Hematopoietic multipotent progenitor cell treated with erythropoietin and hydrocortisone succinate and interleukin-3 and kit ligand, for 4 days (in vitro differentiated cells): ENCODE measurements around the gene PMFBP1.
A peak's percentile ranks its signal among the peaks of the same experiment; 100 is the strongest.

Experiments
- DNase-seq: peaks from one replicate; pipeline ENCODE4 v3.0.0-alpha.2; 2015

Gene PMFBP1, protein sequence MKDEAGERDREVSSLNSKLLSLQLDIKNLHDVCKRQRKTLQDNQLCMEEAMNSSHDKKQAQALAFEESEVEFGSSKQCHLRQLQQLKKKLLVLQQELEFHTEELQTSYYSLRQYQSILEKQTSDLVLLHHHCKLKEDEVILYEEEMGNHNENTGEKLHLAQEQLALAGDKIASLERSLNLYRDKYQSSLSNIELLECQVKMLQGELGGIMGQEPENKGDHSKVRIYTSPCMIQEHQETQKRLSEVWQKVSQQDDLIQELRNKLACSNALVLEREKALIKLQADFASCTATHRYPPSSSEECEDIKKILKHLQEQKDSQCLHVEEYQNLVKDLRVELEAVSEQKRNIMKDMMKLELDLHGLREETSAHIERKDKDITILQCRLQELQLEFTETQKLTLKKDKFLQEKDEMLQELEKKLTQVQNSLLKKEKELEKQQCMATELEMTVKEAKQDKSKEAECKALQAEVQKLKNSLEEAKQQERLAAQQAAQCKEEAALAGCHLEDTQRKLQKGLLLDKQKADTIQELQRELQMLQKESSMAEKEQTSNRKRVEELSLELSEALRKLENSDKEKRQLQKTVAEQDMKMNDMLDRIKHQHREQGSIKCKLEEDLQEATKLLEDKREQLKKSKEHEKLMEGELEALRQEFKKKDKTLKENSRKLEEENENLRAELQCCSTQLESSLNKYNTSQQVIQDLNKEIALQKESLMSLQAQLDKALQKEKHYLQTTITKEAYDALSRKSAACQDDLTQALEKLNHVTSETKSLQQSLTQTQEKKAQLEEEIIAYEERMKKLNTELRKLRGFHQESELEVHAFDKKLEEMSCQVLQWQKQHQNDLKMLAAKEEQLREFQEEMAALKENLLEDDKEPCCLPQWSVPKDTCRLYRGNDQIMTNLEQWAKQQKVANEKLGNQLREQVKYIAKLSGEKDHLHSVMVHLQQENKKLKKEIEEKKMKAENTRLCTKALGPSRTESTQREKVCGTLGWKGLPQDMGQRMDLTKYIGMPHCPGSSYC

DNA sequence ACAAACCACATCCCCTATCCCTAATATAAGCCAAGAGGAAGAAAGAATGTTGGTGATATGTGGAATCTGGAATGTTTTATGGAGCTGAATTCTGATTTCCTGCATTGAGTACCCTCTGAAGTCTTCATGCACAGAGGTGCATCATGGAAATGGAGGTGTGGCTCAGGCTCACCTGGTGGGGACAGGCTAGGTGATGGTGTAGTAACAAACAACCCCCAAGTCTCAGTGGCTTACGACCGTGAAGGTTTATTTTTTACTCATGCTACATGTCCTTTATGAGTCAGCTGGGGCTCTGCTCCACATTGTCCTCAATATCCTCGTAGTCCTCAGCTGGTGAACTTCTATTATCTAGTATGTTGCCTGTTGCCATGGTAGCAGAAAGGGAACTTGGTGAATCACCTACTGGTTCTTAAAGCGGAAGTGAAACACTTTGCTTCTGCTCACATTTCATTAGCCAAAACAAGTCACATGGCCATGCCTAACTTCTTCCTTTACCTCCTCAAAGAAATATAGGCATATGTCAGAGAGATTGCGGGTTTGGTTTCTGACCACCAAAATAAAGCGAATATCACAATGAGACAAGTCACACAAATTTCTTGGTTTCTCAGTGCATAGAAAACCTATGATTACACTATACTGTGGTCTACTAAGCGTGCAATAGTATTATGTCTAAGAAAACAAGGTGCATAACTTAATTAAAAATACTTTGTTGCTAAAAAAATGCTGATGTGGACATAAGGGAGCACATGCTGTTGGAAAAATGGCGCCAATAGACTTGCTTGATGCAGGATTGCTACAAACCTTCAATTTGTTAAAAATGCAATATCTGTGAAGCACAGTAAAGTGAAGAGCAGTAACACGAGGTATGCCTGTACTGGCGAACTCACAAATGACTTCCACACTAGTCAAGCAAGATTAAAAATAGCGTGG is at the start of gene PMFBP1:
PMFBP1 (minus strand) TSS at position 51 of the 930 bp plus-strand sequence. CDS start 947 bp downstream, outside the sequence.
- peak; percentile 83 for DNase-seq

DNA sequence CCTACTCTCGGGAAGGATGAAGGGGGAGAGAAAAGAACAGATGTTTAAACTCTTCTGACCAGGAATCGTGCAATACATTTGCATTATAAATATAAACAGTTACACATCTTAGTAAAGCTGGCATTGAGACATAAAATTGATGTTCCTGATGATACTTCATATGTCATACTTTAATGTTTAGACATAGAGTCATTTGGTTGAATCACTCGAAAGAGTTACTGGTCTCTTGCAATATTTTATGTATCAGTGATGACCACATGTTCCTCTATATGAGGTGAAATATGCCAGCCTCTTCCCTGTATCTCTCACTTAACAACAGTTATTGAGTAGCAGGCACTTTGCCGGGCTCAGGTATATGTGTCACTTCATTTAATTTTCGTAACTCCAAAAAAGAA is 49.7 kb upstream of the PMFBP1 start:
- DNase-seq = no peak

DNA sequence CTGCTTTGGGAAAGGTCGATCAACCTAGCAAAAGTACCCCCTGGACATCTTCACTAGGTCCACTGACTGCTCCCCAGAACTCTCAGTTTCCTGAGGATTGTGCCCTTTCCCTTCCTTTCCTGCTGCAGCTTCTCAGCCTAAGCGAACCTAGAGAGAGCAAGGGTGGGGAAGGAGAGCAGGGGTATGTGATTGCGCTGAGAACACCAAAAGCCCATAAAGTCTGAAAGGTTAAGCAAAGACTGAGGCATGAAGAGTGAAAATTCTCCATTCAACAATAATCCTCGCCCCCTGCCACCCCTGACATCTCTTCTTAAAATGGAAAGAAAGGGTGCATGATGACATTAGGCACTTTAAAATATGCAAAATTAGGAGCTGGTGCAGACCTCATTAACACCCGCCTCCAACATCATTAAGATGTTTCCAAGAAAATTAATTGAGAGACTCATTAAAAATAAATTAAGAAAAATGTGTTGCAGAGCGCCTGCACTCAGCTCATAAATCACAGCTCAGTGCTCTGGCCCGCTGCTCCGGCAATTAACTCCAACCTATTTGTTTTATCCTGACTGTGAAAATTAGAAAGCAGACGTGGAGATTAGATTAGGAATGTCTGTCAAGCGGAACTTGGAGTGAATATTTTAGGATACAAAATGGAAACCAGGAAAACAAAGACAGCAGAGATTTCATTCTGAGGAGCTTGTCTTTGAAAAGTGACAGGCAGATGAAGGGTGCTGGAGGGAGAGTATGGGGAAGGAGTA is 49.1 kb upstream of the PMFBP1 start:
- DNase-seq = no peak

DNA sequence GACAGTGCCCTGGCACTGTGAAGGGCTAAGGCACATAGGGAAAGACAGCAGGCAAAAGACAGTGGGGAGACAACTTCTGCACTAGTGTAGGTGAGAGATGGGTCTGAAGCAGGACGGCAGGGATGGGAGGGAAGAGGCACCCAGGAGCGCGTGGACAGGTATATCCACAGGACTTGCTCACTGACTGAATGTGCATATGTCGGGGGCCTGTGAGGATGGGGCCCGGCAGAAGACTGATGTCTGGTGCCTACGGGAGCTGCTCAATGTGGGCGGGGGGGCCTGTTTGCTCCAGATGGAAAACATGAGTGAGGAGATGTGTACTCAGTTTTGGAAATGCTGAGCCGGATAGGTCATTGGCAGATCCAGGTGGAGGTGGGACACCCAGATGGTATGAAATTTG is 47.3 kb upstream of the PMFBP1 start:
- no peak for DNase-seq

DNA sequence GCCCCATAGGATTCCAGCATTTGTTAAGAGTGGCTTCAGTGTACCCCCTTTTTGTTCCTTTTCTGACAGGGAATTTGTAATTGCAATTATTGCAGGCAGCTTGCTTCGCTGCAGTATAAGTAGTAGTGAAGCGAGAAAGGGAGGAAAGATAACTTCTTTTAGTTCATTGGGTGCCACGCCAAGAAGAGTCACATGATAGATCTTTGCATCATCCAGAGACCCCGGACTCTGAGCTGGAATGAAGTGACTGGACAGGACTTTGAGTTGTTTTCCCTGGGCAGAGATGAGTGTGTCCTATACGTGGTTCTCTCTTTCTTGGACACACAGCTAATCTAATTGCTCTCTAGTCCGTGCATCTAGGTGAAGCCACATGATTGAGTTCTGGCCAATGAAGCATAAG is 44.8 kb upstream of the PMFBP1 start:
- no peak for DNase-seq

DNA sequence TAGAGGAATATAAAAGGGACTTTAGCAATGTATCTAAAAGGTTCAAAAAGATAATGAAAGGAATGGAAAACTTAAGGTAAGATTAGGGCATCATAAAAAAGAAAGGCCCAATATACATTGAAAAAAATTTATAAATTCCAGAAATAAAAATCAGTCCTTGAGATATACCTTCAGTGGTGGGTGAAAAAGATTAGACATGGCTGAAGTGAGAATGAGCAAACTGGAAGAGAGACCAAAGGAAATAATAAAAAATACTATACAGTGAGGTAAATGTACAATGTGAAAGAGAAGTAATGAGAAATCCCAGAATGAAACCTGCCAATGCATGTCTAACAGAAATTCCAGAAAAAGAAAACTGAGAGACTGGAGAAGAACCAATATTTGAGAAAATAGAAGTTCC is 42.9 kb upstream of the PMFBP1 start:
- DNase-seq = no peak

DNA sequence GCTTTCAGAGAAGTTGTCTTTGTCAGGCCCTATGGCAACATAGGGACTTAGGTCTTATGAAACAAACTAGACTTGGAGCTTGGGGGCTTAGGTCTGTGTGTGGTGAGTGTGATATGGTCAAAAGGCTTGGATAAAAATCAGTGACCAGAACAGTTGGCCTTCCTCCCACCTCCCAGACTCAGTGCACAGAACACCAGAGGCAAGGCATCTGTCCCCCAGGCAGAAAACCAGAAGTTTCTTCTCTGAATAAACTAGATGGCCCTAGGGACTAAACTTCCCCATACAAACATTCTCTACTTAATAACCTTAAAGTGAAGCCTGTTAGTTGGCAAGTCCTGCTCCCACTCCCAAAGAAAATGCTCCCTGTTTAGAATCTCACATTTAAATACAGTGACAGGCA is 39.2 kb upstream of the PMFBP1 start:
- DNase-seq = no peak

DNA sequence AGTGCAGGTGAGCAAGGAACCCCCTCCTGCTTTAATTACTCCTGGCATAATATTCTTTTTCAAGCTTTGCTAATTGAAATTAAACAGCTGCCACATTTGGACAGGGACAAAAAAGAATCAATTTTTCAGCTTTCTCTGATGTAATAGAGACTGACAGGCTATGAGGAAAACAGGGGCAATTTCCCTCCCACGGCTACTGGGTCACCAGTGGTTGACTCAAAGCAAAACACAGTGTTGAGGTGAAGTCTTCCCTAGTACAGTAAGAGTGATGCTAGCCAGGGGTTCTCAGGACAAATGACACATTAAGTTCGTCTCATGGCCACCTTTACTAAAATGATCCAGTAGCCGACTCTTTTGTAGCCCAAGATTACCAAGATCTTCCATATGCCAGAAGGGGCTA is 38.6 kb upstream of the PMFBP1 start:
- DNase-seq = no peak

DNA sequence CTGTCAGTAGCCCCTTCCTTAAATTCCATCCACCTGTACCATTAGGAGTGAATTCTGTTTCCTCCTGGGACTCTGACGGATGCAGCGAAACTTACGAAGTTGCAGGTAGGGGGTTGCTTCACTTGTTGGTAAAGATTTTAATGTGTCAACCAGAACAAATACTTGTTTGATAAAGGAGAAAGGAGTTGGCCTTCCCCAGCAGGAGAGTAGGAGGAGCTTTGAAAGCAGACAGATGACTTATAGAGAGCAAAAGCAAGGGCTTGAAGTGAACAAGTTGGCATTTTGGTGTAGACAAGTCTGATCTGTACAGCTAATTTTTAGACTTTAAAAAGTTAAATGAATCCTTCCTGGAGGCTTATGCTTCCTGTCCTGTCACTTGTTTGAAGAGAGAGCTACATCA is 38.1 kb upstream of the PMFBP1 start:
- DNase-seq = no peak

DNA sequence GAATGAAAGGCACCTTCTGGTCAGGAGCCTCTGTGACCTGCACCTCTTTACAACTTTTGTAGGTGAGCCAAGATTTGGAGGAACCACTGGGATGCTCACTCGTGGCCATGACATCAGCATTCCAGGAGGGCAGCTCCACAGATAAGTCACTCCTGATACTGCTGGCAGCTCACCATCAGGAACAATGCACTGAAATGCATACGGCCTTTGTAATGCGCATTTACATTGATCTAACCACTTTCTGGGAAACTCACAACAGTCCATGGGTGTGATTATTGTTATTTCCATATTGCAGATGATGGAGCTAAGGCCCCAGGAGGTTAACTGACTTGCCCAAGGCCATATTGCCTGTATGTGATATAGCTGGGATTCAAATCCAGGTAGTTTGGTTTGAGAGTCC is 34.3 kb upstream of the PMFBP1 start:
- DNase-seq = no peak

DNA sequence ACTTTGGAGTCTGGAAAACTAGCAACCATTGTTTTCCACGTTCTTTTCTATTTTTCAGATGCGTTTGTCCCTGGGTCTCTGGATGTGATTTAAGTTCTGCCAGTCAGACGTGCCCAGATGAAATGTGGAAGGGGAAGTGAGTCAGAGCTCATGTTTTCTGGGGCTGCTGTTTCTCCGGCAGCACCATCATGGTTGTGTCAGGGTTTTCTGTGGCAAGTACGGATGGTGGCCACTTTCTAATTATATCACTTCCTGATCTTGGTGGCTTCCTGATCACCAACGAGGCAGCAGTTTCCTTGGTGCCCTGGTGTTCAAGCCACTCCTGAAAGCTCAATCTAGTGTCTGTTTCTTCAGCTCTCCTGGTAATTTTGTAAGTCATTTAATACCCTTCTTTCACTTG is 31.4 kb upstream of the PMFBP1 start:
- peak; percentile 76 for DNase-seq

DNA sequence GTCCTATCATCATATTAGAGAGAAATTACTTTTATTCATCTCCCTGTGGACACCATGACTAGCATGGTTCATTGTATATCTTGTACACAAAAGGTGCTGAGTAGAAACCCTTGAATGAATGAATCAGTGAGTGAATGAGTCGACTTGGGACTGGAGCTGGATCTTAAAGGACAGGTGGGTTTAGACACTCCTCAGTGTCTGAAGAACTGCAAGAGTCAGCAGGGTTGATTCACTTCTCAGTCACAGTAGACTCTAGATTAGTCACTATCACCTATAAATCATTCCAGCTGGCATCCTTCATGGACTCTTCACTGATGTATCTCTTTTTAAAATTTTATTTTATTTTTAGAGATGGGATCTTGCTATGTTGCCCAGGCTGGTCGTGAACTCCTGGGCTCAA is 30.1 kb upstream of the PMFBP1 start:
- DNase-seq = no peak

DNA sequence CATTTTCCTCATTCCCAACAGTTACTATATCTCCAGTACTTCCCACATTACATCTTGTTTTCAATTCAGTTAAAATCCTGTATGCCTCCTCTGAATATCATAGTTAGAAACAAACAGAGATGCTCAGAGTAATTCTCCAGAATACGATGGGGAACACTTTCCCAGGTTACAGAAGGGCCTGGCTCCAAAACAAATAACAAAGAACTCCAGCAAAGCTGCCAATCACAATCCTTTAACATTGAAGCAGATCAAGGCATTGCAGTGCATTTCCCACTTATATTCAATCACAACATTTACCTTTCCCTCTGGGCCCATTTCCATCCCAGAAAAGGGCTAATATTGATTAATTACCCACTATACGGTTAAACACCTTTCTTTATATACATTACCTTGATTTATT is 29.4 kb upstream of the PMFBP1 start:
- DNase-seq = no peak

DNA sequence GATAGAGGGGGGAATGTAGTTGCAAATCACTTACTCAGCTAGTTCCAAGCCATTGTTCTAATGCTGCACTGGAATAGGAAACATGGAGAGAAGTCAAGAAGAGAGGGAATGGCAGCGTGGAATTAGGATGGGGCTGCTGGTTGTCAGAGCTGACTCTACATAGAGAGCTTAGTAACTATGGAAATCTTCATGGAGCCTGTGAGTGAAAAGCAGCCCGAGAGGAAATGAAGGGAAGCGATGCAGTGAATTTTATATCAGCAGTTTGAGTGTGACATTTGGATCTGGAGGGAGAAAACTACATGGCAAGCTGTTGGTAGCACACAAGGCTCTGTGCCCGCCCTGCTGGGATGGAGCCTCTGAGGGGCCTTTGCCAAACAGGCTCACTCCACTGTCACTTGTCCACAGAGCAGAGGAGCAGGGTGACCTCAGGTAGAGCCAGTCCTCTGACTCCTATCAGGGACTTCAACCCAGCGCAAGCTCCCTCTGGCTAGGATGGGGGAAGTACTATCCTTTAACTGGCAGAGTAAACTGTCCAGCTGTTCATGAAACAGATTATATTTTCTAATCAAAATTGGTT is 27.9 kb upstream of the PMFBP1 start:
- no peak for DNase-seq

DNA sequence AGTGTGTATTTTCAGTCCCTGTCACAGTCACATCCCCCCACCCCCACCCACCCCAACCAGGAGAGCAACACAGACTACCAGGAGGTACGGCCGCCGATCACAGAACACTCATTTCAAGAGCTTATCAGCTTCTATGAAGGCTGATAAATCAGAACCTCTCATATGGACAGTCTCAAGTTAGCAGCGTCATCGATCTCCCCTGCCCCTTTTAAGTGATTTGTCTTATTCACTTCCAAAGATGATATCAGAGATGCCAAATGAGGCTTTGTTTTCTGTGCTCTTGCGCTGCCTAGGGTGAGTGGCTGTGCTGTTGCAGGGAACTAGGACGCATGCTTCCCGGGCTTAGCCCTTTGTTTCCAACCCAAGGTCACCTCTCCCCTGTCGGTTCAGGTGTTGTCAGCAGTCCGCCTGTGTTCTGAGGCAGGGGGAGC is 26.8 kb upstream of the PMFBP1 start:
- DNase-seq = no peak

DNA sequence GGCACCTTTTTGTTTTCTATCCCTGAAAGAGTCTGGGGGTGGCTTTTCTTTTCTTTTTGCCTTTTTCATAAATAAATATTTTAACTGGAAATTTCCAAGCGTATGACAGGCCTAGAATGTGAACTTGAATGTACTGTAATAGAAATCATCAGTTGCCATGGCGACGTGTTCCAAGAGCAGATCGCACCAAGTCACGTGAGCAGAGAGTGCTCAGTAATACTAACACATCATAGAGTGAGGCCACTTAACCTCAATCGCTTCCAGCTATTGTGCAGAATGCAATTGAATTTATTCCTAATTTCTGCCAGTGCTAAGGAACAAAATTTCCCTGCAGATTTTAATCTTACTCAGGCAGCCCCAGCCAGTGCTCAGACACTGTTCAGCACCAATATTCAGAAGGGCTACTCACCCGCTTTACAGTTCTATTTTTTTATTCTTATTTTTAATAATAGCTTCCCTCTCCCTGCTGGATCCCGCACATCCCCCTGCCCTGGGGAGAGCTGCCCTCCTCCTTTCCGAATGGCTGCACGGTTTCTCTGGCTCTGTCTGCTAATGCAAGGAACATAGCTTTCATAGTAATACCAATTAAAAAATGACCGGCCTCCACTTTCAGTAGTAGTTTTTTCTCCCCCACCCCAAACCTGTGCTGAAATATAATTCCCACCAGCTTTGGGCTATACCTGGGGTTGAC is 26.2 kb upstream of the PMFBP1 start:
- DNase-seq = no peak

DNA sequence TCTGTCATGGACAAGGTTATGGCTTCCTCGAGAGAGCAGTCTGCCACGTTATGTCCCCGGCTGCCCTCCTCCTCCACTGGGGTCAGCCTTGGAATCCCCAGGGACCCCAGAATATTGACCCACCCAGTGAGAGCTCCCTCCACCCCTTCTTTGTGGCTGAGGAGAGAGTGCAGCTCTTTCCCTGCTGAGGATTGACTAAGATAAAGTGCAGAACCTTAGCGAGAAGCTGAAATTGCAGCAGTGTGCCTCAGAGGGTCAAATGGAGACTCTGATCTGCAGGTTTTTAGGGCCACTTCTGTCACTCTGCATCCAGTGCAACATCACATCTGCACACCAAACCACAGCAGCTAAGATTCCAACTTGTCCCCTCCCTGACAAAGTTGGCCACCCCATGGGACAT is 25.6 kb upstream of the PMFBP1 start:
- no peak for DNase-seq

DNA sequence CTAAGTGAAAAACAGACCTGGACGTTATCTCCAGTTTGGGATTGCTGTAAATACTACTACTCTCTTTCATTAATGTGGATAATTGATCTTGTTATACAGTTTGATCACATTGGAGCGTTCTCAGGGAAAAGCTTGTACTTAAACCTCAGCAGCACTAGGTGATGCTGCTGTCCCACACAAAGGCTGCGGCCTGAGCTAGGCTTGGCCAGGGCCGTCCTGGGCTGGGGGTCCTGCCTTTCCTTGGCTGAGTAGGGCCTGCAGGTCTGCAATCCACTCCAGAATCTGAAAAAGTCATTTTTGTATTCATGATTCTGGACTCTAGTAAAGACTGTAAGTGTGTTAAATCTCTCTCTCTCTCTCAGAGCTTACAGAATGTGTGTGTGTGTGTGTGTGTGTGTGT is 23.7 kb upstream of the PMFBP1 start:
- no peak for DNase-seq

DNA sequence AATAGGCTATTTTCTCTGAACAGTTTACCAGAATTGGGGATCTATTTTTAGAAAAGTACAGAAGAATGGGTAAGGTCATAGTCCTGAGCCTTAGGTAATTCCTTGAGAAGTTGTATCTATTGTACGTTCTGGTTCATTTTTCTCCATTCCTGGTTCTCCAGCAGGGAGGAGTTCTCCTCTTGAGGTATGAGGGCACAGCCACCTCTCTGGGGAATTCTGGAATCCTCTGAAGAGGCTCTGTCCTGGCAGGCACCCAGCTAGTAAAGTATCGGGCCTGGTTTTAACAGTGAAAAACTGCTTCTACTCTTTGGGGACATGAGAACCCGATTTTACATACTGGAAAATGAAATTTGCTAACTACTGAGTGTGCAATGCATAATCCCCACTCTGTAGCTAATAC is 19.6 kb upstream of the PMFBP1 start:
- no peak for DNase-seq

DNA sequence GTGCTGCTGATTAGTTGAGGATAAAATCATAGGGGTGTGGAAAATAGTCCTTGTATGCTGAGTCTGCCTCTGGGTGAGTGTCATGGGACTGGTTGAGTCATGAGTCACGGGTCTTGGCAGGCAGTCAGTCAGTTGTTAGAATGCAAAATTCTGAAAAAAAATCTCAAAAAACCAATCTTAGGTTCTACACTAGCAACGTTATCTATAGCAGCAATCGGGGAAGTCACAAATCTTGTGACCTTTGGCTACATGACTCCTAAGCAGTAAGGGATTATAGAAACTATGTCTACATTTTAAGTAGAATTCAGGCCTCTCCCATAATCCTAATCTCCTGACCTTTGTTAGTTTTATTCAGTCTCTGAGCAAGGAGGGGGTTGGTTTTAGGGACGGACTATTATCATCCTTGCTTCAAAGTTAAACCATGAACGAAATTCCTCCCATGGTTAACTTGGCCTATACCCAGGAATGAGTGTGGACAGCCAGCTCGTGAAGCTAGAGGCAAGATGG is 18.0 kb upstream of the PMFBP1 start:
- peak; percentile 35 for DNase-seq

DNA sequence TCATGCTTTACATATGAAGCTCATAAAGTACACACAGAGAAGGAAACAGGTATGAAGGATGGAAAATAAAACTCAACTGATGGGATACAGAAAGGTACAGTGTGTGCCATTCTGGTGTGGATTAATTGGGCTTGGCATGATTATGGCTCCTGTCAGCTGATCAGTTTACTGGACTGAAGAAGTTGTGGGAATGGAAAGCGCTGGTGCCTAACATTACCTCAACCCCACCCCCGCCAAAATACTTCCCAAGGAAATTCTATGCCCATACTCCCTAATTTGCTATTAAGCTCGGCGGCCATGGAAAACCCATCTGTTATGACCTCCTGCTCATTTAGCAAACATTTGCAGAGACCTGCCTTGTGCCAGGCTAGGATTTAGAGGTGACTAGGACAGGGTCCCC is 16.6 kb upstream of the PMFBP1 start:
- no peak for DNase-seq
